Uterus (tissue), 2 donors: Measurements from ENCODE around the gene RIPOR2.

Experiments
- POLR2A ChIP-seq, 2 donors: fragments of 450-650 bp; IDR thresholded peaks; one replicate each; pipeline ENCODE4 v1.6.1; 2016; ENCODE audit warnings: antibody characterized with exemption in 2 of 2, mild to moderate bottlenecking in 1 of 2, moderate library complexity in 1 of 2
- TF ChIP-seq, protein P1 (sequence below), 4 experiments: fragments of 200-600 bp in 2 of 4; fragments of 450-650 bp in 2 of 4; sonication (generic) in 2 of 4; IDR thresholded peaks; one replicate each; pipeline ENCODE4 v1.5.1; 2016 to 2019; ENCODE audit warnings: antibody characterized with exemption in 4 of 4, mild to moderate bottlenecking in 2 of 4, moderate library complexity in 1 of 4

DNA sequence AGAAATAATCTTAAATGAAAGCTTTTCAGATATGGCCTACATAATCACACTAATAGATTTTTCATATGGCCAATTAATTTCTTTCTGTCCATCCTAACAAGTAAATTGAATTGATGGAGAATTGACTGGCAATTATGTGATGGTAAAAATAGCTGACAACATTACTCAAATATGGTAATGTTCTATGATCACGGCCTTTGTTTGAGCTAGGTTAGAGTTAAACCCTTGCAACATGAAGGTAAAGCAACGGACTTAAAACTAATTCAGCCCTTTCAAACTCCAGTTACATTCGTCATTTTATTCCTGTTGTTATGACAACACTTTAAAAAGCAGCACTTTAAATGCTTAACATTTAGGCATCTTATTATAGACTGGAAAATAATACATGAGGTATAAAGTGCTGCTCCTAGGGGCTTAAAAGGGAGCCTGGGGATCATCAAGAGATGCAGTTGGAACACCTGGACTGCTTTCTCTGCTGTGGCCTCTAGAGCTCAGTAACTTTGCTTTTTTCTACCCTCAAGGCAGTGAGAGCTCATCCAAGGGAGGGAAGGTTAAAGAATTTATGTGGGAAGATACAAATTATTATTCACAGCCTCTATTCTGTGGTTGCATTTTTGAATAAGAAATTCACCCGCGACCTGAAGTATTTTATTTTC, 46.9 kb downstream of the RIPOR2 start:
- TF ChIP-seq, protein P1, sequence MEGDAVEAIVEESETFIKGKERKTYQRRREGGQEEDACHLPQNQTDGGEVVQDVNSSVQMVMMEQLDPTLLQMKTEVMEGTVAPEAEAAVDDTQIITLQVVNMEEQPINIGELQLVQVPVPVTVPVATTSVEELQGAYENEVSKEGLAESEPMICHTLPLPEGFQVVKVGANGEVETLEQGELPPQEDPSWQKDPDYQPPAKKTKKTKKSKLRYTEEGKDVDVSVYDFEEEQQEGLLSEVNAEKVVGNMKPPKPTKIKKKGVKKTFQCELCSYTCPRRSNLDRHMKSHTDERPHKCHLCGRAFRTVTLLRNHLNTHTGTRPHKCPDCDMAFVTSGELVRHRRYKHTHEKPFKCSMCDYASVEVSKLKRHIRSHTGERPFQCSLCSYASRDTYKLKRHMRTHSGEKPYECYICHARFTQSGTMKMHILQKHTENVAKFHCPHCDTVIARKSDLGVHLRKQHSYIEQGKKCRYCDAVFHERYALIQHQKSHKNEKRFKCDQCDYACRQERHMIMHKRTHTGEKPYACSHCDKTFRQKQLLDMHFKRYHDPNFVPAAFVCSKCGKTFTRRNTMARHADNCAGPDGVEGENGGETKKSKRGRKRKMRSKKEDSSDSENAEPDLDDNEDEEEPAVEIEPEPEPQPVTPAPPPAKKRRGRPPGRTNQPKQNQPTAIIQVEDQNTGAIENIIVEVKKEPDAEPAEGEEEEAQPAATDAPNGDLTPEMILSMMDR (IDR thresholded peaks at IDR 0.05) = no peak
- TF ChIP-seq POLR2A (IDR thresholded peaks at IDR 0.05) = no peak
